ENCODE data around the gene OR52B6.
"Not testable (repeated sequence)": the region's sequence is repeated elsewhere in the genome, so short reads cannot be mapped to it uniquely, and the experiment has no call there.

Gene OR52B6, protein sequence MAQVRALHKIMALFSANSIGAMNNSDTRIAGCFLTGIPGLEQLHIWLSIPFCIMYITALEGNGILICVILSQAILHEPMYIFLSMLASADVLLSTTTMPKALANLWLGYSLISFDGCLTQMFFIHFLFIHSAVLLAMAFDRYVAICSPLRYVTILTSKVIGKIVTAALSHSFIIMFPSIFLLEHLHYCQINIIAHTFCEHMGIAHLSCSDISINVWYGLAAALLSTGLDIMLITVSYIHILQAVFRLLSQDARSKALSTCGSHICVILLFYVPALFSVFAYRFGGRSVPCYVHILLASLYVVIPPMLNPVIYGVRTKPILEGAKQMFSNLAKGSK

DNA sequence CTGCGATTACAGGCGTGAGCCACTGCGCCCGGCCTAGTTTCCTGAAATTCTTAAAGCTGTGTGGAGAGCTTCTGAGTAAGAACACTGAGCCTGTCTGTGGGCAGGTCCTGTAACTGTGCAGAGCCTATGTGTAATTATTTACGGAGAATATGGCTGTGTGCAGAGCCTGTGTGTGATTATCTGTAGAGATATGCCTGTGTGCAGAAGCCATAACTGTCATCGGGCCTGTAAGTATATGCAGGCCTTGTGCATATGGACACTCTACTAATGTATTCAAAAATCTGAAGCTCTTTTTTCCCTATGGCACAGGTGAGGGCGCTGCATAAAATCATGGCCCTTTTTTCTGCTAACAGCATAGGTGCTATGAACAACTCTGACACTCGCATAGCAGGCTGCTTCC, at the start of gene OR52B6:
TSS of gene OR52B6 (plus strand) at position 301 of the 400 bp plus-strand sequence. CDS start at position 301, 0 bp downstream.
- DNase-seq: no peak

DNA sequence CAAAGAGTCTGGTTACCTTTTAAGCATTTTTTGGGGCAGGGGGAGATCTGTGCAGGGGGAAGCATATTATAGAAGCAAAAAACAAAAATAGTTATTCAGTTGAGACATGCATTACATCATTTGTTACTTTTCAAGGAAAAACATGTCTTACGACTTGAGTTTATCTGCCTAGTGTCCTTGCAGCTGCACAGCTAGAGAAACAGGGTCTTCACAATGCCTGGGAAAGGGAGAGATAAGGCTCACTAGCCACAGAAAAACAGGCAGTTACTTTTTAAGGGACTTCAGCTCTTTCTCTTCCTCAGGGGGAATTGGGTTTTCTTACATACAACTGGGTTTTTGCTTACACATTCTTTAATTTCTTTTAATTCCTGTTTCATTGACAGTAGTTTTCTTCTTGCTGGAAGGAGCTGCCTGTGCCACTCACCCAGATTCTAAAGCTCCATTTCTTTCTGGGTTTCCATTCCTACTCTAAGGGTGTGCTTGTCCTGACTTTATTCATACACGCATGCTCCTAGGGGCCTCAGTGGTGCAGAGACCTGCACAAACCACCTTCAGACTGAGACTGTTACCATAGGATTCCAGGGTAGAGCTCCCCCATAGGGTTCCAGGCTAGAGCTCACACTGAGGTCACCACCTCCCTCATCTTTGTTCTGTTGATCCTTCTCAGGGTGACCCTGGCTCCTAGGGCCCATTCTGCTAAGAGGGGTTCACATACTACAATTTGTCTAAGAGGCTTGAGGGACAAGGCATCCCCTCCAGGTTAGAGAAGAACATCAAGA, 49.4 kb upstream of the OR52B6 start:
- DNase-seq: no peak

DNA sequence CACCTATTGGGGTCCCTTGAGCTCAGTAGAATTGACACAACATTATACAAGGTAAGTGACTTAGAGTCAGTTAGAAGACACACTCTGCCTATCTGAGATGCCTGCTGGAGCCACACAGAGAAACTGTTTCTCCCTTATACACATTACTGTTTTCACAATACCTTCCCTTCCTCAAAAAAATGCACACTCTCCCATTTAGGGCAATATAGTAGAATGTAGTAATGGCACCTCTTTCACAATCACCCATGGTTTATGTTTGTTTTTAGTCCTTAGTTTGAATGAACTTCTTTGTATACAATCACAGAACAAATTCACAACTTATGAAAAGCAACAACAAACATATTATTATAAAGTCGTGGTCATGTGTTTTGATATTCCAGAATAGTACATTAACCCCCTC, 46.6 kb upstream of the OR52B6 start:
- DNase-seq: no peak

DNA sequence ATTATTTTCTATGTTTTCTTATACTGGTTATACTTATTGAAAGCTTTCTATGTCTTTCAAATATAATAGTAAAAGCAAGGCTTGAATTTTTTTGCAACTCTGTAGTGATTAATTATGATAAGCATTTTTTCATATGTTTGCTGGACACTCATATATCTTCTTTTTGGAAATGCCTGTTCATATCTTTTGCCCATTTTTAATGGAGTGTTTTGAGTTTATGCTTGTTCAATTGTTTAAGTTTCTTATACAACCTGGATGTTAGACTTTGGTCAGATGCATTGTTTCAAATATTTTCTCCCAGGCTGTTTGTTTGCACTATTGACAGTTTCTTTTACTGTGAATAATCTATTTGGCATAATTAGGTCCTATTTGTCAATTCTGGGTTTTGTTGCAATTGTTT, 44.2 kb upstream of the OR52B6 start:
- DNase-seq: no peak

DNA sequence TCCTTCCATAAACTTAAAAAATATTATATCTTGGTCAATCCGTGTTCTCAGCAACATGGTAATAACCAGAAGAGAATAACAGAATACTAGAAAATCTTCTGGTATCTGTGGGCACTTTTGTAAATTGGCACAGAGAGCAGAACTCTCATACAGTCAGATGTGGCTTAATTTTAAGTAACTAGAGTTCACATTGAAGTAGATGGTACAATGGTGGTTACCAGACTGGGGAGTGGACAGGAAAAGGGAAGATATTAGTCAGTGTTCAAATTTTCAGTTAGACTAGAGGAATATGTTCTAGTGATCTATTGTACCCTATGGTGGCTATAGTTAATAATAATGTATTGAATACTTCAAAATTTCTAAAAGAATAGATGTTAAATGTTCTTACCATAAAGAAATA, 39.2 kb upstream of the OR52B6 start:
- DNase-seq: no peak

DNA sequence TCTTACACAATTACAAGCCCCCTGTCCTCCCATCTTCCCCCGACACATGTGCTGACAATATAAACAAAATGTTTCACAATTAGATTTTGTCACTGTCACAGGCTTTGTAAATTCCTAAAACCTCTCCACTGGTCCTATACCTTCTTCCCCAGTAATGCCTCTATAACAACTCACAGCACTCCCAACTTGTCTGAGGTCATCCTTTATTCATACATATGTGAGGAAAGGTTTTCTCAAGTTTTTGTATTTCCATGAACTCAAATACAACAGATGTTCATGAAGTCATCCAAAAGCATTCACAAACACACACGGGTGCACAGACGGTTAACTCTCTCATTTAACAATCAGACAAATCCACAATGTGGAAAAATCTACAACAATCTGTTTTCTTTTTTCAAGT, 34.2 kb upstream of the OR52B6 start:
- no peak for DNase-seq

DNA sequence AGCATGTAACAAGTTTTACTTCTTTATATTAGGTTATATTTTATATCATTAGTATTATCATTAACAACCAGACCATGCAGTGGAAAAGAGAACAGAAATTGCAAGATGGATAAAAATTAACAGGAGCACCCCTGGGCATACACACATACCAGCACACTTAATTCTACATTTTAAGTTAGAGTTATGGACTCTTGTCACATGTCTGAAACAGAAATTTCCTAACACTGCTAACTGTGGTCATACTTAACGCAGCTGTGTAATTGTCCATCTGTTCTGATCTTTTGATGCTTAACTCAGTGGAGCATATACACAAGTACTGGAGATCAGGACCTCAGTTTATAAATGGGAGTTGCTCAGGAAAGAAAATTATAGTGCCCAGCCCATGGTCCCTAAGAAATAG, 32.7 kb upstream of the OR52B6 start:
- no peak for DNase-seq

DNA sequence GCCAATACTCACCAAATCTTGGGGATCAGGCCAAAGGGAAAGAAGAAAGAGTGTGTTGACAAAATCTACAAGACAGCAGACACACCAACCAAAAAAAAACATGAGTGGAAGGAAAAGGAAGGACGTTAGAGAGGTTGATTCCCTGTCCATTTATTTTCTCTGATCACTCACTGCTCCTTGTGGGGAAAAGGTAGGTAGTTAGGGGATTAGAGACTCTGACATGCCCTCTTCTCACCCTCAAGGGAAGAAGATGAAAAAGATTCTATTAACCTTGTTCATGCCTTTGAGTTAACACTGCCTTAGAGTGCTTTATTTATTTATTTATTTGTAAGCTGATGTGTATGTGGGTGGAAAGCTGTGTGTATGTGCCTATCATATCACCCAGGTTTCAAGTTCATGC, 32.2 kb upstream of the OR52B6 start, which contains the start of gene OR52H1:
TSS of gene OR52H1 (minus strand) at position 101 of the 400 bp plus-strand sequence. CDS start 3,035 bp downstream, outside the sequence.
- no peak for DNase-seq

DNA sequence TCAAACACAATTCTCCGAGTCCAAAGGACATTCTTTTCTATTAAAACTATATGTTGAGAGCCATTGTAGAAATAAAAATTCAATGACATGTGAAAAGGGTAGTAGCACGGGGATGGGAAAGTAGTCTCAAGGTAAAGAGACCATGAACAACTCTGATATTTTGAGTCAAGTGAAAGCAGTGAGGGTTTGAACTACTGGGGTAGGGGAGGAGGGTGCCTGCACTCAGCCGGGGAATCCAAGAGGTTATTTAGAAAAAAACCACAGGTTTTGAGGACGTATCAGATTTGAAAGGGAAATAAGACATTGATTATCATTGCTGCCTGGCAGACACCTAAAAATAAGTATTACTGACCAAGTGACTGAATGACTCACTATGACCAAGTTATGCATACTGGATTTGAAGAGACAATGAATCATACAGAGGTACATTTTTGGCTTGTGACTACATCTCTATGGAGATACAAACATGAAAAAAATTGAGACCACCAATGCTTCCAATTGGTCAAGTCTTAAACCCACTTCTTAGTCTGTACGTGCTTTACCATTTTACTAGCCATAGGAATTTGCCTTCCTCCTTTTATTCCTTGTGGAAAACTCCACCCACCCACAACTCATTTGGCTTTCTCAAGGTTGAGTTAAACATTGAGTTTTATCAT, 30.1 kb upstream of the OR52B6 start:
- DNase-seq: no peak

DNA sequence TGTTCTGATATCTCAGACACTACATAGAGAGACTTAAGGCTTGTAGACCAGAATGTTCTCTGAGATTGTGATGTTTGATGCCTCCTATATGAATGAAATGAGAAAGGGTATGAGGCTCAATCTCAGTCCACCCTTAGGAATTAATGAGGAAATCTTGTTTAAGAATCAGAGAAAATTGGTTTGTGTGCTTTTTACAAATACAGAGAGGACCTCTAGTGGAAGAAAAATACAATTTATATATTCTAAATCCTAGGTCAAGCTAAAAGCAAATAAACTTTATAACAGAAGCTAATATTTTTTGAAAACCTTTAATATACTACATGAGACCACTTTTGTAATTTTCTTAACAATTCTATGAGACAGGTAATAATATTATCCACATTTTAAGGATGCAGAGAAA, 27.3 kb upstream of the OR52B6 start:
- DNase-seq: no peak

DNA sequence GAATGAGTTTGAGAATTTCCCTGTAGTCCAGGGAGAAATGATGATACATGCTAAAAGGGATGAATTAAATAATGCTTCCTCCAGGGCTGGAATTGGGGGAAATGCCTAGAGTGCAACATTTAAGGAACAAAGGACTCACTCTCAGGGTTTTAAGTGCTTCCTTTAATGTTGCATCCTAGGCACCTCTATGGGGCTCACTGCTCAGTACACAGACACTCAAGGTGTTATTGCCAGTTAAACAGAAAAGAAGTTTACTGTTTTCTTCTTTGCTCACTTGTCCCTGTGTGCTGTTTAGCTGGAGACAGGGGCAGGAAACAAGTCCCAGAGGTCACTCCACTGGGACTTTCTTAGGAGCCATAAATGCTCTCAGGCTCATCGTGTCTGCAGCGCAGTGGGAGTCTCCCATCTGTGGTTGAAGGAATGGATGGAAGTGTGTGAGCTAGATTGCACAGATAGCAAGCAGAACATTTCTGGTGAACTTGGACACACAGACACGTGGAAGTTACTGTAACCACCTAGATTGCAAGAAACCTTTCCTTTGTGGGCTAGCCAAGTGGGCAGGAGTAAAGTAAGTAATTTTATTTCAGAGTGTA, 24.0 kb upstream of the OR52B6 start:
- no peak for DNase-seq

DNA sequence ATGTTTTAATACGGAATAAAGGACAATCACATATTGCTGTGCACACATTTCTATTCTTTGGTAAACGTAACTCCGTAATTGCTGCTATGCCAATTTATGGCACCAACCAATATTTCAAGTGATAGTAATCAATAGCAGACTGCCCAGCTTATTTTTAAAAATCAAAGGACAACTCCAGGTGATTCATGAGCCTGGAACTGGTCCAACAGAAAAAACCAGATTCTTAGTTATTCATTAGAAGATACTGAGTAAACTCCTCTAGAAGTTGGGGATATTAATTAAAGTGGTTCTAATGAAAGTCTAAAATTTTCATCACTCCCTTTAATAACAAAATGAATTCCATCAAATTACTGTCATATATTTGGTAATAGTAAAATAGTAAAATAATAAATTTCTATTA, 22.9 kb upstream of the OR52B6 start:
- no peak for DNase-seq

DNA sequence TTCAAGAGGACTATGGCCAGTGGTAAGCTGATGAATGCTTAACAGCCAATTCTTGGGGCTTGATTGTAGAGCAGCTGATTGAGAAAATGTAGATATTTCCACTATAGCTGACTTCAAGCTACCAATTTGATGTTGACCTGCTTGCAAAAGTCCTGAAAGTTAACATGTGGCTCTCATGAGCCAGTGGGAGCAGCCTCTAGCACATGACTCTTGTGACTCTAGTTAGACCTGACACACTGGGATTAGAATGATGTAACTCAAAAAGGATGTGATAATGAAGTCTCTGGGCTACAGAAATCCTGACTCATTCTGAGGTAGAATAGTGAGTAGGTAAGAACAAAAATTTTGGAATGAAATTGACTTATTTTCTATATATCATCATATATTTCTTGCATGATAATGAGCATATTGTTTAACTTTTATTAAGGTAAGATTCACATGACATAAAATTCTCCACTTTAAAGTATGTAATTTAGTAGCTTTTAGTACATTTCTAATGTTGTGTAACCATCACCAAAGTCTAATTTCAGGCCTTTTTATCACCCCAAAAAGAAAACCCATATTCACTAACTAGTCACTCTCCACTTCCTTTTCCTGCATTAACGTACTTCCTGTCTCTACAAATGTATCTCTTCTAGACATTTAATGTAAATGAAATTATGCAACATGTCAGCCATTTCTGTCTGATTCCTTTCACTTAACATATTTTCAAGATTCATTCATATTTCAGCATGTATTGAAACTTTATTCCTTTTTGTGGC, 16.2 kb upstream of the OR52B6 start:
- no peak for DNase-seq

DNA sequence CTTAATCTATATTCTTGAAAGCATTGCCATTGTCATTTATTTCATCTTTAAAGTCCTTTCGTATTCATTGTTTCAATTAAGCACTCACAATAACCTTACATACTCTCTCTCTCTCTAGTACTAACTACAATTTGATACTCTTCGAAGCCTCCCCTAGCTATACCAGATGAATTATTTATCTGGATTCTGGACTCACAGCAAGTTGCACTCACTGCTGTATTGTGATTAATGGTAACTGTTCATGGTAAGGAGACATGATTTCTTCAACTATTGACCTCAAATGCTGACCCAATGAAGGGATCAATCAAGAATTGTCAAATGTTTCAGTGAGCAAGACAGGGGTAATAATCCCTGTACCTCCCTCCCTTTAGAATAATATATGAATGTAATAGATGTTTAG, 6.0 kb upstream of the OR52B6 start:
- no peak for DNase-seq

DNA sequence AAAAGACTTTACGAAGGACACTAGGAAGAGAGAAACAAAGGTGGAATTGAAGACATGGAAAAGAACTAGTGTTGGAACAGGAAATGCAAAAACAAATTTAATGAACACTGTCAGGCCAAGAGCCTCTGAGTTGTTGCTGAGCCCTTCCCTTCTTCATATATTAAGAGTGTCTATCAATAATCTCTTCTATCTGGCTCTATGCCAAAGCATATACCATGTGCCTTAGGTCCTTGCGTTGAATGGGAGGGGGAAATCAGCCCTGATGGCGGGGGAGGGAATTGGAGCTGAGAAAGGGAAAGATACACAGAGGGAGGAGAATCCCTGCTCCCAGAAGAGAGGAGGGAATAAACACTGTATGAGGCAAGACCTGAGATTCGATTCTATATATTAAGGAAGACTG, 5.5 kb upstream of the OR52B6 start:
- DNase-seq: no peak

DNA sequence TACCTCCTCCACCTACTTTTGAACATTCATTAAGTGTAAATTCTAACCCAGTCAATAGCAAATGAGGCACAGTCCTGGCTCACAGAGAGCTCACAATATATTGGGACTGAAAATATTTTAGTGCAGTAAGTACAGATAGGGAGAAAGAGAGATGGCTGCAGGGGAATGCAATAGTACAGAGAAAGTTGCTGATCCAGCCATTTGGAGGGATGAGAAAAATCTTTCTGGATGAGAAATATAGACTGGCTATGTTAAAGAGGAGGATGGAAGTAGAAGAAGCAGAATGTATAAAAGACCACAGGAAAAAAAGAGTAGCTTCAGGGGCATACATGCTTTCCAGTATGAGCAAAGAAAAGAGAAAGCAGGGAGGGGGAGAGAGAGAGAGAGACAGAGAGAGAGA, 3.6 kb upstream of the OR52B6 start:
- DNase-seq: no peak

DNA sequence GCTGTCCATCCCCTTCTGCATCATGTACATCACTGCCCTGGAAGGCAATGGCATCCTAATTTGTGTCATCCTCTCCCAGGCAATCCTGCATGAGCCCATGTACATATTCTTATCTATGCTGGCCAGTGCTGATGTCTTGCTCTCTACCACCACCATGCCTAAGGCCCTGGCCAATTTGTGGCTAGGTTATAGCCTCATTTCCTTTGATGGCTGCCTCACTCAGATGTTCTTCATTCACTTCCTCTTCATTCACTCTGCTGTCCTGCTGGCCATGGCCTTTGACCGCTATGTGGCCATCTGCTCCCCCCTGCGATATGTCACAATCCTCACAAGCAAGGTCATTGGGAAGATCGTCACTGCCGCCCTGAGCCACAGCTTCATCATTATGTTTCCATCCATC, 337 bp downstream of the OR52B6 start:
- DNase-seq: no peak

DNA sequence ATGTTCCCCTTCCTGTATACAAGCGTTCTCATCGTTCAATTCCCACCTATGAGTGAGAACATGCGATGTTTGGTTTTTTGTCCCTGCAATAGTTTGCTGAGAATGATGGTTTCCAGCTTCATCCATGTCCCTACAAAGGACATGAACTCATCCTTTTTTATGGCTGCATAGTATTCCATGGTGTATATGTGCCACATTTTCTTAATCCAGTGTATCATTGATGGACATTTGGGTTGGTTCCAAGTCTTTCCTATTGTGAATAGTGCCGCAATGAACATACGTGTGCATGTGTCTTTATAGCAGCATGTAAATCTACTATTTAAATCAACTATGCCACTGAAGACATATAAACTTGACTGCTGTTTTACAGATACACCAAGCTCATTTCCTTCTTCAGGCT, 3.8 kb downstream of the OR52B6 start:
- not testable (repeated sequence) for DNase-seq

DNA sequence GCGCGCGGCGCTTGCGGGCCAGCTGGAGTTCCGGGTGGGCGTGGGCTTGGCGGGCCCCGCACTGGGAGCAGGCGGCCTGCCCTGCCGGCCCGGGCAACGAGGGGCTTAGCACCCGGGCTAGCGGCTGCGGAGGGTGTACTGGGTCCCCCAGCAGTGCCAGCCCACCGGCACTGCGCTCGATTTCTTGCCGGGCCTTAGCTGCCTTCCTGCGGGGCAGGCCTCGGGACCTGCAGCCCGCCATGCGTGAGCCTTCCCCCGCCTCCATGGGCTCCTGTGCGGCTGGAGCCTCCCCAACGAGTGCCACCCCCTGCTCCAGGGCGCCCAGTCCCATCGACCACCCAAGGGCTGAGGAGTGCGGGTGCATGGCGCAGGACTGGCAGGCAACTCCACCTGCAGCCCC, 9.2 kb downstream of the OR52B6 start:
- DNase-seq: not testable (repeated sequence)

DNA sequence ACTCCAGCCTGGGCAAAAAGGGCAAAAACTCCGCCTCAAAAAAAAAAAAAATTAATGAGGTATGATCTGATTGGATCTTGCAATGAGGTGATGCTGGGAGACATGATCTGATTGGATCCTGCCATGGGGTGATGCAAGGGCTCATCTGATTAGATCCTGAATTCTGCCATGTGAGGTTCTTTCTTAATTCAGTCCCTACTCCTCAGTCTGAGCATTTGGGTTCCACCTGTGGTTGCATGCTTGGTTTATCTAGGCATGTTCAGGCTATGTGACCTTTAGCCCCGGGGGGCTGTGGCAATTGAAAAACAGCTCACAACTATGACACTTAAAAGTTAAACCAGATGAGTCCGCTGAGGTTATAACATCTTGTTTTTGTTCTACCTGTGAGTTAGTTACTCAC, 10.9 kb downstream of the OR52B6 start:
- no peak for DNase-seq

DNA sequence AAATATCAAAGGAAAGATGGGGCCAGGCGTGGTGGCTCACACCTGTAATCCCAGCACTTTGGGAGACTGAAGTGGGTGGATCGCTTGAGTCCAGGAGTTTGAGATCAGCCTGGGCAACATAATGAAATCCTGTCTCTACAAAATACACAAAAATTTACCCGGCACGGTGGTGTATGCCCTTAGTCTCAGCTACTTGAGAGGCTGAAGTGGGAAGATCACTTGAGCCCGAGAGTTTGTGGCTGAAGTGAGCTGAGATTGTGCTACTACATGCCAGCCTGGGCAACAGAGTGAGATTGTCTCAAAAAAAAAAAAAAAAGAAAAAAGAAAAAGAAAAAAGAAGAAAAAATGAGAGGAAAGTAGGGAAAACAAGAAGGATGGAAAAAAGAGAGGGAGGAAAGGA, 11.9 kb downstream of the OR52B6 start:
- DNase-seq: no peak

DNA sequence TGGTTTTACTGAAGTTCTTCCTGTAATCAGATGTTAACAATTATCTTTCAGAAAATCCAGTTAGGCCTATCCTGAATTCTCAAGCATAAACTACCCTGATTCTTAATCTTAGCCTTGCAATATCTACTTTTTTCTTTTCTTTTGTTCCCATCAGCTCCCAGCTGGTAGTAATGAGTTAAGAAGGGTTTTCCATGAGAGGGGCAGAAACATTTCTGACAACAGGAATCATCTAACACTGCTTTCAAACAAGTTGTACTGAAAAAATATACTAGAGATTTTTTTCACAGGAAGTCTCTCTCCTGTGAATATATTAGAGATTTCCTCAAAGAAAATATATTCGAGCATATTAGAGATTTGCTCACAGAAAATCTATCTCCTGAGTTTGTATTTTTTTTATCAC, 12.5 kb downstream of the OR52B6 start:
- no peak for DNase-seq
